ENCODE measurements around the gene TMC4. TPM values are rescaled to one million over a fixed set of nuclear protein-coding genes. Genes with fewer than 3 reads are reported as not detected.
"Not testable (repeated sequence)": the region's sequence is repeated elsewhere in the genome, so short reads cannot be mapped to it uniquely, and the experiment has no call there.

Gene TMC4
- total RNA-seq, 4 donors from 2014 or later: 0.87 to 1.6 TPM; not detected in 2

DNA sequence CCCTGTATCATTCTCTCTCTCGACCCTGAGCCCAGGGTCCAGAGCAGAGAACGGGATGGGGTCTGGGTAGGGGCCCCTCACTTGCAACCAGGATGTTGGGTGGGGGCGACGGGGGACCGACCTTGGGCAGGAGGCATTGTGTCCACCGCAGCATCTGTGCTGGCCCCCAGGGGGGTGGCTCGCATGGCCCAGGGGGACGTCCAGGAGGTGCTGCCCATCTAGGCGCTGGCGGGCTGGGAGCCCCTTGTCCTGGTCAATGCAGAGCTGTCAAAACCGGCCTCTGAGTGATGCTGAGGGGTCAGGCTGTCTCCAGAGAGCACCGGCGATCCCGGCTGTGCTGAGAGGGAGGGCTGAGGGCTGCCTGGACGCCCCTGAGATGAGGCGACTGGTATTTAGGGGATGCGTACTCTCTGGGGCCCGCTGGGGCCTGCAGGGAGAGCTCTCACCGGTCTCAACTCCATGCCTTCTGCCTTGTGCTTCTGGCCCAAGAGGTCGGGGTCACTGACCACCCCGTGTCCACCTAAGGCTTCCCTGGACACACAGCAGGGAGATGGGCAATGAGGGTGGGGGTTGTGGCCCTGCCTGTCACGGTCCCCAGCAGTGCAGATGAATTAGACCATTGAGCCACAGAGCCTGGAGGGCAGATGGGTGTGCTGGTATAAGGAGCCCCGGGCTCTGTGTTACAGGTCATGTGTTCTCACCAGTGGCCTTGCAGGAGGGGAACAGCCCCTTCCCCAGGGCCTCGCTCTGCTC is 36.3 kb upstream of the TMC4 start:
- Histone ChIP-seq H3K27me3 (no peaks in the 10 kb centered on the region), H3K4me3 (no peak overlapping the region), H3K27ac (peak overlapping the region; percentile 74 to 95 (median 86)), H3K9me3 (no peaks in the 10 kb centered on the region), H3K36me3 (peaks cover 0 to 41% of the 10 kb centered on the region in 2 donors), H3K4me1 (peaks cover 45 to 55% of the 10 kb centered on the region in 2 donors)
- in situ Hi-C loops (cut with MboI; ENCODE audit: low sequenced_read_pairs in 4 of 4) (loop anchor here in 1 of 4 donors (10.0 kb wide), 1 partner anchor 246 kb away; no protein-coding TSS in a partner anchor), intact Hi-C loops (cut with DNase I; ENCODE audit: low total_unique reads) (loop anchor here (10.0 kb wide), 1 partner anchor 1396 kb away; the partner anchor contains the start of genes ZNF524 and ZNF865)
- DNase-seq: no peak
- ATAC-seq: peak; percentile 4 to 9
- TF ChIP-seq POLR2A (IDR thresholded peaks at IDR 0.05): no peak

DNA sequence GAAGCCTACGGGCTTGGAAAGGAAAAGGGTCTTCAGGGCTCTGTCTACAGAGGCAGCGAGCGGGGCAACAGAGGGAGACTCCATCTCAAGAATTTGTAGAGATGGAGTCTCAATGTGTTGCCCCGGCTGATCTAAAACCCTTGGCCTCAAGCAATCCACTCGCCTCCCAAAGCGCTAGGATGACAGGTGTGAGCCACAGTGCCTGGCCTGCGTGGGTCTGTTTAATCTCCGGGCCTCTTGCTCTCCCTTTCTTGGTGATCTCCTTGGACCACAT is 35.8 kb upstream of the TMC4 start:
- H3K27me3 ChIP-seq: no peaks in the 10 kb centered on the region
- no peak for TF ChIP-seq POLR2A (IDR thresholded peaks at IDR 0.05)
- TF ChIP-seq, protein P1, sequence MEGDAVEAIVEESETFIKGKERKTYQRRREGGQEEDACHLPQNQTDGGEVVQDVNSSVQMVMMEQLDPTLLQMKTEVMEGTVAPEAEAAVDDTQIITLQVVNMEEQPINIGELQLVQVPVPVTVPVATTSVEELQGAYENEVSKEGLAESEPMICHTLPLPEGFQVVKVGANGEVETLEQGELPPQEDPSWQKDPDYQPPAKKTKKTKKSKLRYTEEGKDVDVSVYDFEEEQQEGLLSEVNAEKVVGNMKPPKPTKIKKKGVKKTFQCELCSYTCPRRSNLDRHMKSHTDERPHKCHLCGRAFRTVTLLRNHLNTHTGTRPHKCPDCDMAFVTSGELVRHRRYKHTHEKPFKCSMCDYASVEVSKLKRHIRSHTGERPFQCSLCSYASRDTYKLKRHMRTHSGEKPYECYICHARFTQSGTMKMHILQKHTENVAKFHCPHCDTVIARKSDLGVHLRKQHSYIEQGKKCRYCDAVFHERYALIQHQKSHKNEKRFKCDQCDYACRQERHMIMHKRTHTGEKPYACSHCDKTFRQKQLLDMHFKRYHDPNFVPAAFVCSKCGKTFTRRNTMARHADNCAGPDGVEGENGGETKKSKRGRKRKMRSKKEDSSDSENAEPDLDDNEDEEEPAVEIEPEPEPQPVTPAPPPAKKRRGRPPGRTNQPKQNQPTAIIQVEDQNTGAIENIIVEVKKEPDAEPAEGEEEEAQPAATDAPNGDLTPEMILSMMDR (IDR thresholded peaks at IDR 0.05 in 4 of 5, conservative IDR thresholded peaks at IDR 0.05 in 1 of 5): no peak
- no peak for ATAC-seq
- no peaks in the 10 kb centered on the region for H3K9me3 ChIP-seq
- H3K4me3 ChIP-seq: no peak overlapping the region
- H3K36me3 ChIP-seq: peaks cover 0 to 46% of the 10 kb centered on the region in 2 donors
- intact Hi-C loops (cut with DNase I; ENCODE audit: low total_unique reads) (loop anchor here (10.0 kb wide), 1 partner anchor 1396 kb away; the partner anchor contains the start of genes ZNF524 and ZNF865), in situ Hi-C loops (cut with MboI; ENCODE audit: low sequenced_read_pairs in 4 of 4) (loop anchor here in 1 of 4 donors (10.0 kb wide), 1 partner anchor 246 kb away; no protein-coding TSS in a partner anchor)
- peak overlapping the region; percentile 74 to 95 (median 86) for H3K27ac ChIP-seq
- DNase-seq: no peak
- peaks cover 50 to 60% of the 10 kb centered on the region in 2 donors for H3K4me1 ChIP-seq

DNA sequence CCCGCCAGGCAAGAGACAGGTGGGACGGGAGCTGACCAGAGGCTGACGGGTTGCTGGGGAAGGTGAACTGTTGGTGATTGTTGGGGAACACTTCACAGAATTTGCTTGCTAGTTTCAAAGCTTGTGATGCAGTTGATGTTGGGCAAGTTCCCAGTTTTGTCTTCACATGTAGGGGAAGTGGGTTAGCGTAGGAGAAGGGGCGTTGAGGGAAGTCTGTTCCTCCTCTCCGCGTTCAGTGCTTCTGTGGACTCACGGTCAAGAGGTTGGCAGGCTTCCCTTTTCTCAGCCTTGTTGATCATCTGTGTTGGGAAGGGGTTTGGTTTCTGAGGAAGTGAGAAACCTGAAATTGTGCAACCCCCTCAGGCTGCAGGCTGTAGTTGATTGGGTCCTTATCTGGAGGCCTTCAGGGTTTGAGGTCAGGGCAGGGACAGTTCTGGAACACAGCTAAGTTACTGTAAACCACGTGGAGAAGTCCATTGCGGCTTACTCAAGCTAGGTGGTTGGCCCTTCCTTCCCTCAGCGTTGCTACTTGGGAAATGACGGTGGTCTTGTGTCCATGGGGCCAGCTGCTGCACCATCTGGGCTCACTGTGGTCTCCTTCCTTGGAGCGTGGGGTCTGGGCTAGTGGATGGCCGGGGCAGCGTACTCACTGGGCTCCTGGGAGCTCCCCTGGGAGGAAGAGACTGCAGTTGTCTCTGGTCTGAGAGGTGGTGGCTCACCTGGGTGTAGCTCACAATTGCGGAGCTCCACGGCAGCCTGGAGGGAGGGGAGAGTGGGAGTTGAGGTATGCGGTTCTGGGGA is 35.2 kb upstream of the TMC4 start:
- H3K4me3 ChIP-seq: no peak overlapping the region
- TF ChIP-seq, protein P1 (IDR thresholded peaks at IDR 0.05 in 4 of 5, conservative IDR thresholded peaks at IDR 0.05 in 1 of 5): no peak
- TF ChIP-seq POLR2A (IDR thresholded peaks at IDR 0.05): peak in 1 of 2 donors; percentile 16
- intact Hi-C loops (cut with DNase I; ENCODE audit: low total_unique reads) (loop anchor here (10.0 kb wide), 1 partner anchor 1397 kb away; the partner anchor contains the start of genes ZNF524 and ZNF865), in situ Hi-C loops (cut with MboI; ENCODE audit: low sequenced_read_pairs in 4 of 4) (loop anchor here in 1 of 4 donors (10.0 kb wide), 1 partner anchor 247 kb away; no protein-coding TSS in a partner anchor)
- peaks cover 0 to 49% of the 10 kb centered on the region in 2 donors for H3K36me3 ChIP-seq
- H3K4me1 ChIP-seq: peaks cover 55 to 65% of the 10 kb centered on the region in 2 donors
- DNase-seq (peak; percentile 48 to 65), ATAC-seq (peak in 1 of 2 donors; percentile 12)
- H3K27me3 ChIP-seq: no peaks in the 10 kb centered on the region
- H3K27ac ChIP-seq: peak overlapping the region; percentile 74 to 95 (median 86)
- H3K9me3 ChIP-seq: no peaks in the 10 kb centered on the region

DNA sequence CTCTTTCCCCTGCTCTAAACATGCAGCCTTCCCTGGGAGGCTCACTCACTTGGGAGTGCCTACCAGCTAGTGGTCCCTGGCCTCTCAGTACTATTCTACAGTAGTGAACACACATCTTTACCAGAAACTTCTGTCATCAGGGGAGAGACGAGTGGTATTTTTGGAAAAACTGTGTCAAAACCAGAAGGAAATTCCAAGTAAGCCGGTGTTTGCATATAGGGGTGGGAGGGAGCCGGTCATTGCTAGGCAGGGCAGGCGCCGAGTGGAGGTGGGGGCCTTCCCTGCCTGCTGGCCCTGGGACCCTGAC is 34.7 kb upstream of the TMC4 start:
- in situ Hi-C loops (cut with MboI; ENCODE audit: low sequenced_read_pairs in 4 of 4): loop anchor here in 1 of 4 donors (10.0 kb wide), 1 partner anchor 247 kb away; no protein-coding TSS in a partner anchor
- TF ChIP-seq, protein P1 (IDR thresholded peaks at IDR 0.05 in 4 of 5, conservative IDR thresholded peaks at IDR 0.05 in 1 of 5): no peak
- no peak for TF ChIP-seq POLR2A (IDR thresholded peaks at IDR 0.05)
- Histone ChIP-seq H3K4me1 (peaks cover 61 to 71% of the 10 kb centered on the region in 2 donors), H3K9me3 (no peaks in the 10 kb centered on the region), H3K27me3 (no peaks in the 10 kb centered on the region), H3K36me3 (peaks cover 0 to 55% of the 10 kb centered on the region in 2 donors), H3K4me3 (no peak overlapping the region), H3K27ac (peak overlapping the region; percentile 74 to 95 (median 86))
- DNase-seq (no peak), ATAC-seq (no peak)
- intact Hi-C loops (cut with DNase I; ENCODE audit: low total_unique reads): loop anchor here (10.0 kb wide), 1 partner anchor 1397 kb away; the partner anchor contains the start of genes ZNF524 and ZNF865

DNA sequence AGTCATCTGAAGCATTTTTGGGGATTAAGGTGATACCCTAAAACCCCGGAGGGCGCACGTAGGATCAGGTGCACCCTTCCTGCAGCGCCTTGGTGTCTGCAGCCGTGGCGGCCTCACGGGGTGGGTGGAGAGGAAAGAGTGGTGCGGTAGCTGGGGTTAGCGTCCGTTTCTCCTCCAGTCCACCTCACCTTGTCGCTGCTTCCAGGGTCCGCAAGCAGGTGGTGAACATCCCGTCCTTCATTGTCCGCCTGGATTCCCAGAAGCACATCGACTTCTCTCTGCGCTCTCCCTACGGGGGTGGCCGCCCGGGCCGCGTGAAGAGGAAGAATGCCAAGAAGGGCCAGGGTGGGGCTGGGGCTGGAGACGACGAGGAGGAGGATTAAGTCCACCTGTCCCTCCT is 34.2 kb upstream of the TMC4 start:
- Histone ChIP-seq H3K27ac (peak overlapping the region; percentile 74 to 95 (median 86)), H3K36me3 (peaks cover 0 to 59% of the 10 kb centered on the region in 2 donors), H3K4me1 (peaks cover 65 to 75% of the 10 kb centered on the region in 2 donors)
- H3K9me3 ChIP-seq, ATAC-seq, H3K27me3 ChIP-seq, H3K4me3 ChIP-seq, DNase-seq: not testable (repeated sequence)
- intact Hi-C loops (cut with DNase I; ENCODE audit: low total_unique reads) (loop anchor here (10.0 kb wide), 1 partner anchor 1398 kb away; the partner anchor contains the start of genes ZNF524 and ZNF865), in situ Hi-C loops (cut with MboI; ENCODE audit: low sequenced_read_pairs in 4 of 4) (loop anchor here in 1 of 4 donors (10.0 kb wide), 1 partner anchor 248 kb away; no protein-coding TSS in a partner anchor)

Data from gastrocnemius medialis (tissue), 4 donors.